ENCODE results near the gene DAPK3.
A peak's percentile ranks its signal among the peaks of the same experiment; 100 is the strongest.

DAPK3 gene

DNA sequence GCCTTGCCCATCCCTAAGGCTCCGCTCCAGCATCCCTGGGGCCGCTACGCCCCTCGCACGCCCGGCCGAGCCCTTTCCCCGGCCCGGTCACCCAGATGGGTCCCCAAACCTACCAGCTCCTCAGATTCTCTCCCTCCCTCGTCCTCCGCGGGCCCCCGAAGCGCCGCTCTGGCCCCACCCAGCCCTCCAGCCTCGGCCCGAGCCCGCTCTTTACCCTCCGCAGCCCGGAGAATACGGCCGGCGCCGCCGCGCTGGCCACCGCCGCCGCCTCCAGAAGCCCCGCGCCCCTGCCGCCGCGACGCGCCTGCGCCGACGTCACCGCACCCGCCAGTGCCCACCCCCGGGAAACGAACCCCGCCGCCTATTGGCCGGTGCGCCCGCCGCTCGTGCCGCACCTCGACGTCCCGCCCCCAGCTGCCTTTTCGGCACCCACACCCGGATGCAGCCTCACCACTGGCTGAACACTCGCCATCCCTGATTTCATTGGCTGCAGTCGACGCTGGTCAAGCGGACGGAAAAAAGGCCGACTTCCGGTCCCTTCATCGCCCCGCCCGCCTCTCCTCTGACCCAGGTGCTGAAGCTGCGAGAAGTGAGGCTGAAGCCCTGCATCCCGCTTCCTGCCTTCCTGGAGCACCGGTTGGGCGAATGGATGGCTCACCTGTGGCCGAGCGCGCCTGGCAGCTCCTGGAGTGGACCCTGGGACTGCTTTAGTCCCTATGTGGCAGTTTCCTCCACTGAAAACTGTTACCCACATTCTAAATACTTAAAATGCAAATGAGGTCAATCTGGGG, at the start of gene DAPK3:
Gene DAPK3, minus strand, starts transcription at position 292 of the 791 bp plus-strand sequence. CDS start 1,364 bp downstream, outside the sequence.
- Mint-ChIP-seq H3K27me3 (no peaks in the 10 kb centered on the region), H3K36me3 (peaks cover 5% of the 10 kb centered on the region), H3K27ac (peak within 1 kb of the TSS; percentile 72), H3K9me3 (no peaks in the 10 kb centered on the region), H3K4me1 (peaks cover 18% of the 10 kb centered on the region), H3K4me3 (peak within 1 kb of the TSS; percentile 89)
- DNase-seq (ENCODE audit: low spot score in 2 of 2) (peak; percentile 81 to 84), ATAC-seq (ENCODE audit: low read depth) (peak; percentile 96)

DNA sequence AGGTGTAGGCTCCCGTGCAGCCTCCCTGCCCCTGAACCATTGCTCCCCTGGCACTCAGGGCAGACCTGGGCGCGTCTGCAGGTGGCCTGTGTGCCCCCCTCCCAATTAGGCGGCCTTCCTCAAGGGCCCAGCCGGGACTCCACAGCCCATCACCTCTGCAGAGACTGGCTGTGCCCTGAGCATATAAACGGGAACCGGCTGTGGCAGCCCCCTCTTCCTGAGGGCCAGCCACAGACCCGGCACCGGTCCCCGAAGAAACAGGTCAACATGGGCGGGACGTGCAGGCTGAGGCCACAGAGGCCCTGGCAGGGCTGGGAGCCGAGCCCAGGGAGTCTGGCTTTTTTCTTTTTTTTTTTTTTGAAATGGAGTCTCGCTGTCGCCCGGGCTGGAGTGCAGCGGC, 48.7 kb upstream of the DAPK3 start:
- DNase-seq (ENCODE audit: low spot score in 2 of 2) = no peak
- H3K36me3 Mint-ChIP-seq = peaks cover 17% of the 10 kb centered on the region
- H3K27ac Mint-ChIP-seq = no peak overlapping the region
- no peak for ATAC-seq (ENCODE audit: low read depth)
- no peak overlapping the region for H3K4me3 Mint-ChIP-seq
- H3K27me3 Mint-ChIP-seq = no peaks in the 10 kb centered on the region
- peaks cover 3% of the 10 kb centered on the region for H3K9me3 Mint-ChIP-seq
- H3K4me1 Mint-ChIP-seq = peaks cover 9% of the 10 kb centered on the region

DNA sequence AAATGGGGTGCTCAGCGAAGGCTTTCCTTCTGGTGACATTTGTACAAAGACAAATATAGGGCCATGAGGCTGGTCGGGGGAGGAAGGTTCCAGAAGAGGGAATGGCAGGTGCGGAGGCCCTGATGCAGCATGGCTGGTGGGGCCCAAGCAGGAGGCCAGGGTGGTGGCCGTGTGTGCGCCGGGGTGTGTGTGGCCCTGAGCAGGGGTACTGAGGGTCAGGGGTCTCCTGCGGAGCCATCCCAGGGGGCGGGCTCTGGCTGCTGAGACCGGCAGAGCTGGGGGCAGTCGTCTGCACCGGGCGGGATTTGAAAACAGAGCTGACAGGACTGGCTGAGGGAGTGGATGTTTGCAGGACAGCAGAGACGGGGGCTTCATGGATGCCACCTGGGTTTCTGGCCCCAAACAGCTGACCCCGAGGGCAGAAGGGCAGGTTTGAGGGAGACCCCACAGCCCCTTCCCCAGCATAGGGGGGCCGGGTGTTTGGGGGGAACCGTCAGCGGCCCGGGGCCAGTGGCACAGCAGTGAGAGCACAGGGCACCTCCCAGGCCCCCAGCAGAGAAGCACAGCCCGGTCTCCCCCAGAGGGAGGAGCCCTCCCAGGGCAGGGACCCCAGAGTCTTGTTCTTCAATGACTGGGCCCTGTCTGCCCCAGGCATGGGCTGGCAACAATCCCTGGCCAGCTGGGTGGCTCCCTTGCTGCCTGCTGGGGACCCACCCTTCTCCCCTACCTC, 48.0 kb upstream of the DAPK3 start:
- H3K9me3 Mint-ChIP-seq = peaks cover 3% of the 10 kb centered on the region
- no peaks in the 10 kb centered on the region for H3K27me3 Mint-ChIP-seq
- H3K36me3 Mint-ChIP-seq = peaks cover 14% of the 10 kb centered on the region
- H3K27ac Mint-ChIP-seq = no peak overlapping the region
- H3K4me1 Mint-ChIP-seq = peaks cover 11% of the 10 kb centered on the region
- H3K4me3 Mint-ChIP-seq = no peak overlapping the region
- no peak for ATAC-seq (ENCODE audit: low read depth)
- DNase-seq (ENCODE audit: low spot score in 2 of 2) = no peak

DNA sequence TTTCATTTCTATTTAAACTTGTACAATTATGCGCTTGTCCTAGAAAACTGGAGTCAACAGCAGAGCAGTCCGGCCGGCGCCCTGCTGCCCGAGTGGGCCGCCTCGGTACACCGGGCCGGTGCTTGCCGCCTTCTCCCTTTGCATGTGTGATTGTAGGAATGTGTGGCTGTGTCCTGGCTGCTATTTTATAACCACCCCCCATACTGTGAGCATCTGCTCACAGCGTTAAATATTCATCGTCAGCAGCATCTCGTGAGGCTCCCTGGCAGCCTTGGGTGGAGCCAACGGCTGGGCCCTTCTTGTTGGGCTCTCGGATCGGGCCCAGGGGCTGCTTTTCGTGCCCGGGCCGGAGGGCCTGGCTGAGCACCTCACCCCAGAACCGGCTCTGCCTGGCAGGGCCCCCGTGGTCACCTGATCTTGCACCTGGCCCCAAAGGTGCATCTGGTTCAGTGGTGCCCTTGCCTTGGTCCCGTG, 47.3 kb upstream of the DAPK3 start:
- peaks cover 3% of the 10 kb centered on the region for H3K9me3 Mint-ChIP-seq
- DNase-seq (ENCODE audit: low spot score in 2 of 2) (no peak), ATAC-seq (ENCODE audit: low read depth) (no peak)
- no peaks in the 10 kb centered on the region for H3K27me3 Mint-ChIP-seq
- H3K4me3 Mint-ChIP-seq = no peak overlapping the region
- peaks cover 11% of the 10 kb centered on the region for H3K4me1 Mint-ChIP-seq
- peaks cover 14% of the 10 kb centered on the region for H3K36me3 Mint-ChIP-seq
- H3K27ac Mint-ChIP-seq = no peak overlapping the region

DNA sequence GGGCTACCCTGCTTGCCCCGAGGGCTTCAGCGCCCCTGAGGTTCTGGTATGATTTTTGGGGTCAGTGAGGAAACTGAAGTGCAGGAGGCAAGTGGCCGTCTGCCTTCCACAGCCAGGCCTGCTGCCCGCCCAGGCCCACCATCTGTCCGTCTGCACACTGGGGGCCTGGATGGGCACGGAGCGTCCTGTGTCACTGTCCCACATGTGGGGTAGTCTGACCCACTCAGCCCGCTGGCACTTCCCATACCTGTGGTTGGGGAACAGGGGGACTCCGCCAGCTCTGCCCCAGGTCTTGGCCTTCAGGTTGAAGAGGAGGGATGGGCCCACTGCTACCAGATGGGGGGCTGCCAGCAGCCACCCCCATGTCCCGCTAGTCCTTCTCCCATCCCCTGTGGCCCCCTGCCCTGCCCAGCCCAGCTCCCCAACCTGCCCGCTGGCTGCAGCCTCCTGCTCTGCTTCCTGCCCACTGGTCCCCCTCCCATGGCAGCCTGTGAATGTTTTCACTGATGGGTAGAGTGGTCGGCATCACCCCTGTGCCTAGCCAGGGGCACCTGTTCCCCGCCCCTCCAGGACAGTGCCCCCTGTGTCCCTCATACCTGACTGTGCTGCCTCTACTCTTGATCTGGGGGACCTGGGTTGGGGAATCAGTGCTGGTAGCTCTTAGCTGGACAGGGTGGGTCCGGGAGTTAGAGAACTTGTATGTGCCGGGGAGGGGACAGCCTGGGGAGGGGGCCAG, 46.2 kb upstream of the DAPK3 start:
- peak overlapping the region; percentile 63 for H3K27ac Mint-ChIP-seq
- H3K4me3 Mint-ChIP-seq = peak overlapping the region; percentile 21
- H3K4me1 Mint-ChIP-seq = peaks cover 13% of the 10 kb centered on the region
- ATAC-seq (ENCODE audit: low read depth) (no peak), DNase-seq (ENCODE audit: low spot score in 2 of 2) (no peak)
- H3K27me3 Mint-ChIP-seq = no peaks in the 10 kb centered on the region
- peaks cover 16% of the 10 kb centered on the region for H3K36me3 Mint-ChIP-seq
- peaks cover 2% of the 10 kb centered on the region for H3K9me3 Mint-ChIP-seq

DNA sequence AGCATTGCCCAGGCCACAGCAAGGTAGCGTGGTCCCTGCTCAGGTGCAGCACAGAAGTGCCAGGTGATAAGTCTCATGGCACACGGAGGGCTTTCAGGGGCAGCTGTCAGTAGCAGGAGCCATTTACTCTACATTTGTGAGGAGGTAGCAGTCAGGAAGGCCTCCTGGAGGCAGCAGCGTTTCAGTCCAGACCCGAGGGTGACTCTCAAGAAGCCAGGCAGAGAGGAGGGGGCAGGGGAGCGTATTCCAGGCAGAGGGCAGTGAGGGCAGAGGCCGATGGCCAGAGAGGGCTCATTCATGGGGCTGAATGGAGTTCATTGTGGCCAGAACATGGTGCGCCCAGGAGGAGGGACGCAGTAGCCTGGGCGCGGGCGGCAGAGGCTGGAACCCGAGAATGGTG, 45.6 kb upstream of the DAPK3 start:
- Mint-ChIP-seq H3K27me3 (no peaks in the 10 kb centered on the region), H3K4me1 (peaks cover 12% of the 10 kb centered on the region), H3K27ac (peak overlapping the region; percentile 28), H3K4me3 (no peak overlapping the region), H3K36me3 (peaks cover 14% of the 10 kb centered on the region), H3K9me3 (no peaks in the 10 kb centered on the region)
- DNase-seq (ENCODE audit: low spot score in 2 of 2) (no peak), ATAC-seq (ENCODE audit: low read depth) (no peak)

DNA sequence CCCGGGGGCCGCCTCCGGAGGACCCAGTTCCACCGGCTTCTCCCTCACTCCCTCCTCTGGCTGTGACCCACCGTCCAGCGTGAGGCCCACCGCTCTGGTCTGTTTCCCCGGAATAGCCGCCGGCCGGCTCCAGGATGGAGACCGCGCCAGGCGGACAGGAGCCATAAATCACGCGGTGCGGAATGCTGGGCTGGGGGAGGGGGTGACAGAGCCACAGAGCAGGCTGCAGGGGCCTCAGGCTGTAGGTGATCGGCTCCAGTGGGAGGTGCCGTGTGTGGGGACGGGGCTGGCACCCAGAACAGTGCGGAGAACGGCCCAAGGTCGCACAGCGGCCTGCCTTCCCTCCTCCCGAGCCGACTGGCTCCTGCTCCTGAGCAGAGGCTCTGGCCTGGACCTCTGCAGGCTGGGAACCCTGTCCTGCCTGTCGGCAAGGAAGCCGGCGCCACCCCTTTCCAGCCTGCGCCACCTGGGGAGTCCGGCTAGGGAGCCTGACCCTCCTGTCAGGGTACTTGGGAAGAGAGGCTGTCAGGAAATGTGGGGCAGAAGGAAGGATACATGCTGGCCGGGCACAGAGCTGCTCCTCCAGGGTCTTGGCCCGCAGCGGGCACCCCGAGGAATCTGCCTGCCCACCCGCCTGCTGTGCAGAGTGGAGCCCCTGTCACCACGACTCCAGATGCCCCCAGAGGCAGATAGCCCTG, 45.0 kb upstream of the DAPK3 start:
- Mint-ChIP-seq H3K27ac (peak overlapping the region; percentile 28), H3K9me3 (no peaks in the 10 kb centered on the region), H3K27me3 (no peaks in the 10 kb centered on the region), H3K36me3 (peaks cover 14% of the 10 kb centered on the region), H3K4me3 (peak overlapping the region; percentile 41), H3K4me1 (peaks cover 16% of the 10 kb centered on the region)
- DNase-seq (ENCODE audit: low spot score in 2 of 2) = no peak
- no peak for ATAC-seq (ENCODE audit: low read depth)

DNA sequence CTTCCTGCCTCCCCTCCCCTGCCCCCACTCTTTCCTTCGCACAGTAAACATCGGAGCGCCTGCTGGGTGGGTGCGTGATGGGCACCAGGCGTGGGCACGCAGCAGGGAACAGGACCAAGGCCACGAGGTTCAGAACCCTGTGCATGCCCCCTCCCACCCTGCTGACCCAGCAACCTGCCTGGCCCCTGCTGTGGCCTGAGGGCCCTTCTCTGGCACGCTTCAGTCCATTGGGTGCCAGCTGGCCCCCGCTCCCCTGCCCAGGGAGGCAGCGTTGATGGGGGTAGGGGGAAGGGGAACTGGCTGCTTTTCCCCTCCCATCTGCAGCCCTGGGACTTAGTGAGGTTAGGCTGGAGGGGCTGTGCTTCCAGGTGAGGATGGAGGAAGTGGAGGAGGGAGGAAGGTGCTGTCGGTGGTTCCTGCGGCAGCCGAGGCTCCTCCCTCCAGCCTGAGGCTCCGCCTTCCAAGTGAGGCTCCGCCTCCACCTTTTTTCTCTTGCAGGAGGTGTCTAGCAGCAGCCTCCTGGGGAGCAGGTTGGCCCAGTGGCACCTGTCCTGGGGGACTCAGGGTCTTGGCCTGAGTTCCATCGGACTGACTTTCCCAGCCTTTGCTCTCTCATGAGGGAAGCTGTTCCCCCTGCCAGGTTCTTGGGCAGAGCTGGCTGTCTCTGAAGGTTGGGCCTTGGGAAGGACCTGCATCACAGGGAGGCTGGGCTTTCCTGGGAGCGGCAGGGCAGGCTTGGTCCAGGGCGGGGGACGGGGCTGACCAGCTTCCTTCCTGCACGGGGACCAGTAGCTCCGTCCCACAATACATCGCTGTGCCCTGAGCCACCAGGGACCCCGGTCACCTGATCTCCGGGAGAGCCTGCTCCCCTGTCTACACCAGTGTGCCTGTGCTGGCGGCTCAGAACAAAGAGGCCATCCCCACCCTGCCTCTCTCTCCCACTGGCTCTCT, 43.9 kb upstream of the DAPK3 start:
- Mint-ChIP-seq H3K4me1 (peaks cover 16% of the 10 kb centered on the region), H3K4me3 (no peak overlapping the region), H3K27ac (no peak overlapping the region), H3K27me3 (no peaks in the 10 kb centered on the region), H3K36me3 (peaks cover 14% of the 10 kb centered on the region), H3K9me3 (no peaks in the 10 kb centered on the region)
- DNase-seq (ENCODE audit: low spot score in 2 of 2) (peak in 1 of 2 donors; percentile 46), ATAC-seq (ENCODE audit: low read depth) (peak; percentile 59)

DNA sequence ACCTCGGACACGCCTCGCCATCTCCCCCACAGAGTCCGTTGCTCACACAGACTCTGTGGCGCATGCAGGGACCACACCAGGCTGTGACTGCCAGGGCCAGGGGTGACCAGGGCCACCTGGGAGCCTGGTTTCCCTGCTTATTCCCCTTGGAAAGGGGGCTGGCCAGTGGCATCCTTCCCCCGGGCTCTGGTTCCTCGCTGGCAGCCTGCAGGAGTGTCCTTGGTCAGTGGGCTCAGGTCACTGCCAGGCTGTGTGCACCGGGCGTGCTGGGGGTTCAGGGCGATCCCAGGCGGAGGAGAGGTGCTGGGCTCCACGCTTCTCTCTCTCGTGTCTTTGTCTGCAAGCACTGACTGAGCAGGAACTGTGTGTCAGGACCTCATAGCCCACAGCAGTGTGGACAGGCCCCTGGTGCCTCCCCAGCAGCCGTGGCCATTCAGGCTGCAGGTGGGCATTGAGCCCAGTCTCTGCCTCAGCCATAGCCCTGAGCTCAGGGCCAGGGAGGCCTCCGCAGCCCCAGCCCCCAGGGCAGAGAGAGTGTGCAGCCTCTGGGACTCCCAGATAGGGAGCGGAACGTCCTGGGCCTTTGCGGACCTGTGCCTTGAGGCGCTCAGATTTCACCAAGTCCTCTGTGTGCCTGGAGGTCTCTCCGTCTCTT, 43.1 kb upstream of the DAPK3 start:
- DNase-seq (ENCODE audit: low spot score in 2 of 2) (no peak), ATAC-seq (ENCODE audit: low read depth) (no peak)
- H3K4me3 Mint-ChIP-seq = no peak overlapping the region
- peaks cover 21% of the 10 kb centered on the region for H3K4me1 Mint-ChIP-seq
- H3K27ac Mint-ChIP-seq = no peak overlapping the region
- no peaks in the 10 kb centered on the region for H3K9me3 Mint-ChIP-seq
- H3K36me3 Mint-ChIP-seq = peaks cover 14% of the 10 kb centered on the region
- H3K27me3 Mint-ChIP-seq = no peaks in the 10 kb centered on the region

DNA sequence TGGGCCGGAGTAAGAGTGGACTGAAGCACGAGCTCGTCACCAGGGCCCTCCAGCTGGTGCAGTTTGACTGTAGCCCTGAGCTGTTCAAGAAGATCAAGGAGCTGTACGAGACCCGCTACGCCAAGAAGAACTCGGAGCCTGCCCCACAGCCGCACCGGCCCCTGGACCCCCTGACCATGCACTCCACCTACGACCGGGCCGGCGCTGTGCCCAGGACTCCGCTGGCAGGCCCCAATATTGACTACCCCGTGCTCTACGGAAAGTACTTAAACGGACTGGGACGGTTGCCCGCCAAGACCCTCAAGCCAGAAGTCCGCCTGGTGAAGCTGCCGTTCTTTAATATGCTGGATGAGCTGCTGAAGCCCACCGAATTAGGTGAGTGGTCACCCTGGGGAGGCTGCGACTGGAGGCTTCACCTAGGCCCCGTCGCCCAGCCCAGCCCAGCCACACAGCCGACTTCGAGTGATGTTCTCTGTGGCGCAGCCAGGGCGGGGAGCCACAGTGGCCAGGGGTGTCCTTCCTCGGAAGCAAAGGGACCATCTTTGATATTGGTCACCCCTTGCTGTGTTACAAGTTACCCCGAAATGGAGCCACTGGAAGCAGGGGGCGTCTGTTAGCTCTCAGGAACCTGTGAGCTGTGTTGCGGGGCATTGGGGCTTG, 42.2 kb upstream of the DAPK3 start:
- peaks cover 29% of the 10 kb centered on the region for H3K4me1 Mint-ChIP-seq
- H3K27ac Mint-ChIP-seq = no peak overlapping the region
- H3K4me3 Mint-ChIP-seq = no peak overlapping the region
- H3K9me3 Mint-ChIP-seq = no peaks in the 10 kb centered on the region
- H3K27me3 Mint-ChIP-seq = no peaks in the 10 kb centered on the region
- ATAC-seq (ENCODE audit: low read depth) (no peak), DNase-seq (ENCODE audit: low spot score in 2 of 2) (no peak)
- H3K36me3 Mint-ChIP-seq = peaks cover 10% of the 10 kb centered on the region

DNA sequence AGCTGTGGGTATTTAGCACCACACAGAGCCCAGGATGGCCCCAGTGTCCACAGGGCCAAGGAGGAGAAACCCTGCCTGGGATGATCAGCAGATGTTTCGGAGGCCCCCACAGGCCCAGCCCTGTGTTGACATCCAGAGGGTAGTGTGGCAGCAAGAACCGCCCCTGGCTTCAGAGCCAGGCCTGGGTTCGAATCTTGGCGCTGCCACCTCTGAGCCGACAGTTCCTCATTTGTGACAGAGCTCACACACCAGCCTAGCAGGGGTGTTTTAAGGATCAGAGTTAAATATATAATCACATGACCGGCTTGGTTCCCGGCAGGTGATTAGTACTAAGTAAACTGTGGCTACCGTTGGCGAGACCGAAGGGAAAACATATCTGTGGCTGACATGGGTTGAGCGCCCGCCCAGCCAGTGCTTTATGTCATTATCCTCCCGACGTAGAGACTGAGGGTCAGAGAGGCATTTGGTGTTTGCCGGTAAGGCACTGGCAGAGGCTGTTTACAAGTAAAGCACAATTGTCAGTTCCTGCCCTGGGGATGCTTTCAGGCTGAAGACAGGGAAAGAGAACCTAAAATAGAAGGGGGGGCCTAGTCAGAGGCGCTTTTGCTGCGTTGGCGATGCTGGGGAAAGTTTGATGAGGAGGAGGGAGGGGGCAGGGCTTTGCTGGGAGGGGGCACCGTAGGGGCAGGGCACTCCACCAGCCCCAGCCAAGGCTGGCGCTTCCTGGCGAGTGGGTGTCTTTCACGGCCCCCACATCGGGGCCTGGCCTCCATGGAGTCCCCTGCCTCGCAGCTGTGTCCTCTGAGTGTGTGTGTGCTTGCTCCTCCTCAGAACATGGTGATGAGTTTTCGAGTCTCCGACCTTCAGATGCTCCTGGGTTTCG, 41.4 kb upstream of the DAPK3 start:
- DNase-seq (ENCODE audit: low spot score in 2 of 2) (no peak), ATAC-seq (ENCODE audit: low read depth) (no peak)
- Mint-ChIP-seq H3K4me1 (peaks cover 28% of the 10 kb centered on the region), H3K4me3 (no peak overlapping the region), H3K27ac (peak overlapping the region; percentile 28), H3K36me3 (peaks cover 9% of the 10 kb centered on the region), H3K27me3 (no peaks in the 10 kb centered on the region), H3K9me3 (no peaks in the 10 kb centered on the region)

Measured in memory B cell (primary cell).